HG03342 (cell line): ENCODE results near the gene RPL28.

Source experiments
- ATAC-seq: cut with Tn5 transposase; IDR thresholded peaks from one replicate; pipeline ENCODE4 v1.9.1; 2021; ENCODE audit warnings: mild to moderate bottlenecking, moderate library complexity; ENCODE audit not compliant: unreplicated experiment

RPL28 gene

GRCh38 chr19:55353356-55353802, 32.4 kb upstream of the RPL28 start:
- ATAC-seq: no peak

GRCh38 chr19:55353803-55354697, 31.7 kb upstream of the RPL28 start:
- no peak for ATAC-seq

GRCh38 chr19:55354698-55355212, 31.0 kb upstream of the RPL28 start, which contains the start of gene COX6B2:
Gene COX6B2 (minus strand): TSS chr19:55354719. CDS start chr19:55354521, 198 bp downstream.
- no peak for ATAC-seq

GRCh38 chr19:55355213-55355821, 30.4 kb upstream of the RPL28 start:
- no peak for ATAC-seq

GRCh38 chr19:55358493-55358892, 27.2 kb upstream of the RPL28 start:
- ATAC-seq: no peak

GRCh38 chr19:55358943-55359908, 26.5 kb upstream of the RPL28 start:
- no peak for ATAC-seq

- ATAC-seq: no peak
These were observed 24.8 kb upstream of the RPL28 start for GRCh38 chr19:55360902-55361301.

- ATAC-seq: no peak
These were observed 23.4 kb upstream of the RPL28 start for GRCh38 chr19:55362174-55362989.

- ATAC-seq: no peak
These were observed 22.6 kb upstream of the RPL28 start, which contains the start of gene GARIN5B for GRCh38 chr19:55362990-55363716. Gene GARIN5B (minus strand): TSS chr19:55363260. CDS start chr19:55363066, 194 bp downstream.

- ATAC-seq: no peak
These were observed 20.5 kb upstream of the RPL28 start for GRCh38 chr19:55365245-55365644.

- no peak for ATAC-seq
These were observed 19.8 kb upstream of the RPL28 start for GRCh38 chr19:55365964-55366363.

GRCh38 chr19:55366790-55367189, 18.9 kb upstream of the RPL28 start:
- ATAC-seq: no peak

- ATAC-seq: no peak
These were observed 17.6 kb upstream of the RPL28 start for GRCh38 chr19:55368106-55368505.

GRCh38 chr19:55368701-55369563, 16.8 kb upstream of the RPL28 start:
- no peak for ATAC-seq

- ATAC-seq: no peak
These were observed 16.0 kb upstream of the RPL28 start for GRCh38 chr19:55369653-55370304.

- ATAC-seq: no peak
These were observed 15.3 kb upstream of the RPL28 start, which contains the start of gene IL11 for GRCh38 chr19:55370305-55370988. Gene IL11 (minus strand): TSS chr19:55370463. CDS start chr19:55370310, 153 bp downstream.
